ENCODE data around the gene ARL2BP.

Gene ARL2BP

DNA sequence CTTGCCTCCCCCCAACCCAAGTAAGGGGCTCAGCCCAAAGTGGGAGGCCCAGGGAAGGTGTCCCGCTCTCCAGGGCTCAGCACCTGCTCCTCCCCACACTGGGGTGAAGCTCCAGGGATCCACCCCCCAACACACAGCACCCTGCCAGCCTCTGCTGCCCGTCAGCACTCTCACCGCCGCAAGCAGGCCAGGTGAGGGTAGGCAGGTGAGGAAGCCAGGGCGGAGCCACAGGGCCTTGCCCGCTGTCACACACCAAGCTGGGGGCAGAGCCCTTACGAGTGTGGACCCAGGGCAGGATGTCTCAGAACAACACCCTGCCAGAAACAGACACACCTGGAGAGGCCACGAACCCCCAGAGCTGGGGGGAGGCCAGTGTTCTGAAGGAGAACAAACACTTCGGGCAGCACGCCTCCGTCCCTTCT lies 19.9 kb downstream of the ARL2BP start:
- no peak for TF ChIP-seq TAF1 (IDR thresholded peaks at IDR 0.05; ENCODE audit: borderline replicate concordance, insufficient read depth, low read length)
- TF ChIP-seq FOXP2 (optimal IDR thresholded peaks at IDR 0.05; ENCODE audit: borderline replicate concordance, extremely low read depth, extremely low read length, insufficient read depth): no peak
- TF ChIP-seq, protein P1, sequence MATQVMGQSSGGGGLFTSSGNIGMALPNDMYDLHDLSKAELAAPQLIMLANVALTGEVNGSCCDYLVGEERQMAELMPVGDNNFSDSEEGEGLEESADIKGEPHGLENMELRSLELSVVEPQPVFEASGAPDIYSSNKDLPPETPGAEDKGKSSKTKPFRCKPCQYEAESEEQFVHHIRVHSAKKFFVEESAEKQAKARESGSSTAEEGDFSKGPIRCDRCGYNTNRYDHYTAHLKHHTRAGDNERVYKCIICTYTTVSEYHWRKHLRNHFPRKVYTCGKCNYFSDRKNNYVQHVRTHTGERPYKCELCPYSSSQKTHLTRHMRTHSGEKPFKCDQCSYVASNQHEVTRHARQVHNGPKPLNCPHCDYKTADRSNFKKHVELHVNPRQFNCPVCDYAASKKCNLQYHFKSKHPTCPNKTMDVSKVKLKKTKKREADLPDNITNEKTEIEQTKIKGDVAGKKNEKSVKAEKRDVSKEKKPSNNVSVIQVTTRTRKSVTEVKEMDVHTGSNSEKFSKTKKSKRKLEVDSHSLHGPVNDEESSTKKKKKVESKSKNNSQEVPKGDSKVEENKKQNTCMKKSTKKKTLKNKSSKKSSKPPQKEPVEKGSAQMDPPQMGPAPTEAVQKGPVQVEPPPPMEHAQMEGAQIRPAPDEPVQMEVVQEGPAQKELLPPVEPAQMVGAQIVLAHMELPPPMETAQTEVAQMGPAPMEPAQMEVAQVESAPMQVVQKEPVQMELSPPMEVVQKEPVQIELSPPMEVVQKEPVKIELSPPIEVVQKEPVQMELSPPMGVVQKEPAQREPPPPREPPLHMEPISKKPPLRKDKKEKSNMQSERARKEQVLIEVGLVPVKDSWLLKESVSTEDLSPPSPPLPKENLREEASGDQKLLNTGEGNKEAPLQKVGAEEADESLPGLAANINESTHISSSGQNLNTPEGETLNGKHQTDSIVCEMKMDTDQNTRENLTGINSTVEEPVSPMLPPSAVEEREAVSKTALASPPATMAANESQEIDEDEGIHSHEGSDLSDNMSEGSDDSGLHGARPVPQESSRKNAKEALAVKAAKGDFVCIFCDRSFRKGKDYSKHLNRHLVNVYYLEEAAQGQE (IDR thresholded peaks at IDR 0.05; ENCODE audit: insufficient read depth in 1 of 2, low read depth in 2 of 2, low read length in 2 of 2): no peak
- TF ChIP-seq POLR2AphosphoS5 (IDR thresholded peaks at IDR 0.05; ENCODE audit: low read depth, low read length): no peak
- no peak for TF ChIP-seq SIN3A (IDR thresholded peaks at IDR 0.05; ENCODE audit: borderline replicate concordance, insufficient read depth, low read length)

GRCh38 chr16:57265850-57266530 lies 20.9 kb downstream of the ARL2BP start:
- no peak for TF ChIP-seq SIN3A (IDR thresholded peaks at IDR 0.05; ENCODE audit: borderline replicate concordance, insufficient read depth, low read length)
- no peak for TF ChIP-seq TAF1 (IDR thresholded peaks at IDR 0.05; ENCODE audit: borderline replicate concordance, insufficient read depth, low read length)
- no peak for TF ChIP-seq POLR2AphosphoS5 (IDR thresholded peaks at IDR 0.05; ENCODE audit: low read depth, low read length)
- TF ChIP-seq FOXP2 (optimal IDR thresholded peaks at IDR 0.05; ENCODE audit: borderline replicate concordance, extremely low read depth, extremely low read length, insufficient read depth): no peak

GRCh38 chr16:57266531-57267260 lies 21.6 kb downstream of the ARL2BP start:
- no peak for TF ChIP-seq SIN3A (IDR thresholded peaks at IDR 0.05; ENCODE audit: borderline replicate concordance, insufficient read depth, low read length)
- no peak for TF ChIP-seq POLR2AphosphoS5 (IDR thresholded peaks at IDR 0.05; ENCODE audit: low read depth, low read length)
- TF ChIP-seq, protein P1 (IDR thresholded peaks at IDR 0.05; ENCODE audit: insufficient read depth in 1 of 2, low read depth in 2 of 2, low read length in 2 of 2): no peak
- no peak for TF ChIP-seq TAF1 (IDR thresholded peaks at IDR 0.05; ENCODE audit: borderline replicate concordance, insufficient read depth, low read length)
- no peak for TF ChIP-seq FOXP2 (optimal IDR thresholded peaks at IDR 0.05; ENCODE audit: borderline replicate concordance, extremely low read depth, extremely low read length, insufficient read depth)

DNA sequence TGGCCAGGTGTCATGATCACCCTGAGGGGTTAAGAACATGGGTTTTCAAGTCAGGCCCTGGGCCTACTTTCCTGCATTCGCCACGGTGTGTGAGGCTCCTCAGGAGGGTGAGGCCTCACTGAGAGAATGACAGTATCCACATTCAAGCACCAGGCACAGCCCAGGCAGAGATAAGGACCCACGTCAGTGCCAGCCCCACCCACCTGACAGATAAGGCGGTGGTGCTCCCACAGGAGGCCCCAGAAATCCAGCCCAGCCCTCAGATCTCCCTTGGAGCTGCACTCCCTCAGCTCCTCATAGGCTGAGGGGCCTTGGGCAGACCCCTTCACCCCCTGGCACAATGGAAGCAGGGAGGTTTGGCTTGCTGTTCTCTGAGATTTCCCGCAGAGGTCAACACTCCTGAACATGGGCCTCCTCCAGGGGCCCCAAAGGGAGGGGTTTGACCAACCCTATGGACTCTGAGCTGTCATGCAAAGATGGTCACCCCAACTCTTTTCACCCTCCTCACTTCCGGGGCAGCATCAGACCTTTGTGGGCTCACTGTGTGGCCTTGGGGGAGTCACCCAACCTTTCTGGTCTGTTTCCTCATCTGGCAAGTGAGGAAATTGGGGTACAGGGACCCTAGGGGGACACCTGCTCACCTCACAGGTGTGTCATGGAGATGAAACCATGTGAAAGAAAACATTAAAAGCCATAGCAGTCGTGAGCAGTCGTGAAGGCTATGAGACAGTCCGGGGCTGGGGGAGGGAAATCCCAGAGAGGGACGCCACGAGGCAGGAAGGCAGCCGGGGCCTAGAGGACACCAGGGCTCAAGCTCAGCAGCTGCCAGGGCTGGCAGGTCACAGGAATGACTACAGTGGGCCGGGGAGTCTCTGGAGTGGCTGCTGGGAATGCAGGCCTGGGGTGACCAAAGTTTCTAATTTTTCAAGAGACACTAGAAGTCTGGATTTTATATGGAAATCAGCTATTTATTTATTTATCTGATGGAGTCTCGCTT lies 24.0 kb downstream of the ARL2BP start:
- TF ChIP-seq, protein P1 (IDR thresholded peaks at IDR 0.05; ENCODE audit: insufficient read depth in 1 of 2, low read depth in 2 of 2, low read length in 2 of 2): no peak

Measured in PFSK-1 (cell line).